ENCODE measurements around the gene CCDC88C.

Gene CCDC88C

GRCh38 chr14:91363776-91364523, 53.7 kb downstream of the CCDC88C start:
- DNase-seq, result no peak

DNA sequence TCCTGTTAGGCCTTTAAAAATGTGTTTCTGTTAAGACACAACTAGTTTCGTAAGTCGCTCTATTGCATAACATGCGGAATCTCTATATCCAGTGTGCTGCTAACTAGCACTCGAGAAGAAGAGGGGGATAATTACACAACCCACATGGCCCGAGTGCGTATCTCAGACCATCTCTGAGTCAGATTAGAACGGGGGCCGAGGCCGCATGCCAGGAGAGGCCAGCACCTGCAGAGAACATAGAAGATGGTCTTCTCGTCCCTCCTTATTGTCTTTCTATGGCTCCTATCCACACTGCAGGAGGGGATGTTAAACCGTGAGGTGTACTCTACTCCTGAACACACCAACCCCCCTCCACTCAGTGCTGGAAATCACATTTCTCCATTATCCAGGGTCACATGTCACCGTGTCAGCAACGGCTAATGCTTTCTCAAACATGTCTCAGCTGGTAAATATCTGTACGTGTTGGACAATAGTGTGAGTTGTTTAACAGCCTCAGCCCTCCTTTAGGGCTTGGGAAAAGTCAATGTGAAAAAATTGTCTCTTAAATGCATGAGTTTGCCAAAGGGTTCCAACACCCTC, 56.3 kb downstream of the CCDC88C start:
- no peak for DNase-seq

DNA sequence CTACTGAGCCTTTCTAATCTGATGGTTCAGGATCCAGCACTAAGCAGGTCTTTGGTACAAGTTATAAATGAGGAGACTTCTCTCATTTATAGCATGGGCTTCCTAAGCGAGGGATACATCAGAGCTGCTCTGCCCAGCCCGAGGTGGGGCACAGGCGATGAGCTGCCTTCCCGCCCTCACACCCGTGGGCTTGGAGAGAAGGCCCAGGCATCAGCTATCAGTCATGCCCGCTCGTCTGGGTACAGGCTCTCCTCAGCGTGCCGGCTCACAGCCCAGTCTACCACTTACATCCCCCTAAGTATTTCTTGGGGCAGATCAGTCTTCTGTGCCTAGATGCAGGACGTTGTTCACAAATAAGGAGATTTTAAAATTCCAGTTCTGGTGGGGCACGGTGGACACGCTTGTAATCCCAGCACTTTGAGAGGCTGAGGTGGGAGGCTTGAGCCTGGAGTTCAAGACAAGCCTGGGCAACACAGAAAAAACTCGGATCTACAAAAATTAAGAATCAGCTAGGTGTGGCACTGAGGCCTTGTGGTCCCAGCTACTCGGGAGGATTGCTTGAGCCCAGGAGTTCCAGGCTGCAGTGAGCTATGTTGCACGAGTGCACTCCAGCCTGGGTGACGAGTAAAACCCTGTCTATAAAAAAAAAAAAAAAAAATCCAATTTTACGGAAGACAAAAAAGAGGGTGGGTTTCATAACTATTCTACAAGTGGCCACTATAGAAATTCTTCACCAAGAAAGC, 57.0 kb downstream of the CCDC88C start:
- no peak for DNase-seq

- DNase-seq, result no peak
Observed at GRCh38 chr14:91358654-91359220, 58.9 kb downstream of the CCDC88C start.

- DNase-seq, result no peak
Observed at GRCh38 chr14:91358025-91358319, 59.6 kb downstream of the CCDC88C start.

- DNase-seq, result no peak
Observed at GRCh38 chr14:91357272-91358024, 60.2 kb downstream of the CCDC88C start.

DNA sequence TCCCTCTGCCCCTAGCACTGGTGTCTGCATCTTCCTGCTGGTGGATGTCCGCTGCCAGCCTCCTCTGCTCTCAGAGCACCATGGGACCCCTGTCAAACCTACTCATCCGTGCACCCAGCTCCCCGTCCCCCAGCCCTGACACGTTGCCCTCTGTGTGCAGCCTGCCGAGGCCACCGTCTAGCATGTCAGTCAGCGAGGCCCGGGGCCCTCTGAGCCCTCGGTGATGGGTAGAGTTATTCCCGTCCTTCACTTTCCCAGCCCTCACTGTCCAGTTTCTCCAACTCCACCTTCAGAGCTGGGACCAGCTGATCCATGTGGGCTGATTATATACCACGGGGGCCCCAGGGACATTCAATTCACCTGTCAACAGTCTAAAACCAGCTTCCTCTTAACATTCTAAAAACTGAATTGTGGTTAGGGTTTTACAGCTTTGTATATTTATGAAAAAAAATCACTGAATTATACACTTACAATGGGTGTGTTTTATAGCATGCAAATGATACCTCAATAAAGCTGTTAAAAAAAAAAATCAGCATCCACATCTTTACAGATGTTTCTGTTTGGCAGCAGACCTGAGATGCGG, 61.3 kb downstream of the CCDC88C start:
- DNase-seq, result no peak

DNA sequence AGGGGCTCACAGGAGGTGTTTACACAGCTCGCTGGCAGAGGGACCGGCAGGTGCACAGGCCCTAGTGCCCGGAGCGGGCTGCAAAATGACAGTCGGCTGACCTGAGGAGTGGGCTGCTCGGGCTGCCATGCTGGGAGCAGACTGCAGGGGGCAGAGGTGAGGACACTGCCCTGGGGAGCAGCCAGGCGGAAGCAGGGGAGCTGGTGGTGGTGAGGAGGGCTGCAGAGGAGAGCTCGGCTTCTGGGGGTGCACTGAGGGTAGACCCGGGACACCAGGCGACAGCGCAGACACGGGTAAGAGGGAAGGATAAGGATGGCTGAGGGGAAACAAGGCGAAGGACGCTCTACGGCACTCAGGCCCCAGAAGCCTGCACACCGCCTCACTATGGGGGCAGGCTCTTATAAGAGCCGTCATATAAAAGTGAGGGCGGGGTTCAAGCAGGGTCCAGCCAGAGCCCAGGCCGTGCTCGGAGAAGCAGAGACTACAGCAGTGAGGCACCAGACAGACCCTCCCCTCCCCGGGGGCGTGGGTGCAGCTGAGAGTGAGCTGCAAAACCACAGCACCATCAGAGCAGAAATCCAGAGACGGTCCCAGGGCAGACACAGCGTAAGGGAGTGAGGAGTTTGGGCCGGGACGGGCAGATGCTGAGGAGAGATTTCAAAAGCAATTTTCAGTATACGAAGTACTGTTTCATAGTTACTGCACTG, 62.5 kb downstream of the CCDC88C start:
- peak; percentile 61 for DNase-seq

GRCh38 chr14:91354221-91354916, 63.3 kb downstream of the CCDC88C start:
- DNase-seq, result no peak

GRCh38 chr14:91352728-91353692, 64.6 kb downstream of the CCDC88C start:
- no peak for DNase-seq

- no peak for DNase-seq
Observed at GRCh38 chr14:91352053-91352452, 65.6 kb downstream of the CCDC88C start.

DNA sequence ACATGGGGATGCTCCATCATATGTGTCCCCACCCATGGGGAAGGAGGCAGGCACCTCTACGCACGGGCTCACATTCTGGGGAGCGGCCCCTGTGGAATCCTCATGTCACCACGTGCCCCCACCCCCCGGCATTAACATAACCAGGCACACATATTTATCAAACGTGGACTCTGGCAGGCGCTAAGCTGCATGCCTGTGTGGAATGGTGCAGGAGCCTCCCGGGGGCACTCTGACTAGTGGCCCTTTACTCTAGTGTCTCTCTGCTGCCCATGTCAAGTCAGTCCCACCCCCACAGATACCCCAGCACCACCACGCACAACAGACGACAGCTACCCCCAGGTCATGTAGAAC, 66.1 kb downstream of the CCDC88C start:
- no peak for DNase-seq

GRCh38 chr14:91350813-91351511, 66.7 kb downstream of the CCDC88C start:
- peak; percentile 80 for DNase-seq

DNA sequence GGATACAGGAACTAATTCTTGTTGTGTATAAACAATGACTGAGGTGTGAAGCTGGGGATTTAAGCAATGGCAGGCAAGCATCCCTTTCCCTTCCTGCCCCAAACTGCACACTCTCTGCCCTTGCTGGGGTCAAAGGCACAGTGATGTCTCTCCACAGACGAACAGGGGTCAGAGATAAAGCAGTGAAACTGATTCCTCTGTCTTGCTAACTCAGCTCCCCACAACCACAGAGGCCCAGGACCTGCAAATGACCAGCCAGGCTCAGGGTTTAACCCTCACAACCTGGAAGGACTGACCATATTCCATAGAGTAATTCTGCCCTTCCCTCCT, 67.2 kb downstream of the CCDC88C start:
- DNase-seq, result no peak

DNA sequence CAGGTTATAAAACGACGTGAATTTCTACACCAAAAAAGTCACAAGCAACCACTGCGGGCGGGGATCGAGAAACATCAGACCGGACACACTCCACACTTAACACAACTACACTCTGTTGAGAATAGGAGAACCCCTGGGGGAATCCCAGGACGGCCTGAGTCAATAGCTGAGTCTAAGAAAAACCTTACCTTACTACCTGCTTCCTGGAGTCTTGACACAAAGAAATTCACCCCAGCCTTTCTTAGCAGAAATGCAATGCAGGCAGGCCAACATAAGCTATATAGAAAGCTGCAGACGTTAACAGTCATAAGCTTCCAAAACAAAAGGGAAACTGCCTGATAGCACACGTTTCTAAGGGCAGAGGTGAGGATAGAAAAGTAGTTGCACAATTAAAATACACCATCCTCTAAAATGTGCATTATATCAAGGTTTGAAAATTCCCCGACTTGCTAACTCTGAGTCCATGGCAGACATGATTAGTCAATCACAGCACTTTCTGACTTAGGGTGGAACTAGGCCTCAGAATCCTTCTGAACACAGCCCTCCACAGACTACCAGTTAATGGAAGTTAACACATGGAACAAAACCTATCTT, 68.0 kb downstream of the CCDC88C start:
- peak; percentile 78 for DNase-seq

DNA sequence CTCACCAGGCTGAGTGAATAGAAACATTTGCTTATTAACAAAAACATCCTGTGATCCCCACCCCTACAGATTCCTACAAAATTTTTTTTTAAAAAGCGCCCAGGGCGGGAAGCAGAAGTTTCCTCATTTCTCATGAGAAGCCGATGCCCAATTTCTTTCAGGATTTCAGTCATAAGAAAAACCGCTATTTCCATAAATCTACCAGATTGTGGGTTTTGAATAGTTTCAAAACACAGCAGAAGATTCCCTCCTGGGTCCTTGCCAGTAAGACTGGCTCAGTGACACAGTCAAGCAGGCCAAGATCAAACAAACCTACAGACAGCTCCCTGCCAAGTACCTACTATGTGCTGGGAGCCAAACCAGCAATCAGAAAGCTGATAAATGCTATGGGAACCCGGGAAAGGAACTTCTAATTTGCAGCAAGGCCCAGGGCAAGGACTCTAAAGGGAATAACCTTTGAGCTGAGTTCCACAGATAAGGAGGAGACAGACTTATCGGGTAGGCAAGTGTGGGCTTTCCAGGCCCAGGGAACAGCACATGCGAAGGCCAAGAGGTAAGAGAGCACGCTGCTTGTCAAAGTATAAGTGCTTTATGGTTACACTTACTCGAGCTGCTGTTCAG, 68.7 kb downstream of the CCDC88C start:
- DNase-seq, result no peak

DNA sequence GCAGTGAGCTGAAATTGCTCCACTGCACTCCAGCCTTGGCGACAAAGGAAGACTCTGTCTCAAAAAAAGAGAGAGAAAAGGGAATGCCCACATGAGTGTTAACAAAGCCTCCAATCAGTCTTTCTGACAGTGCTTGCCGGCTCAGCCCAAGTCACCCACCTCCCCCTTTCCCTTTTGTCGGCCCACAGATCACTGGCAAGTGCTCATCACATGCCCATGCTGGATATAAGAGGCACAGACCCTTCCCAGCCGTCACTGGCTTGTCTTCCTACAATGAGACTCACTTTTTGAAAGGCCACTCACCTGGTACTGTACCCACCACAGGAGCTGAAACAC, 70.8 kb downstream of the CCDC88C start:
- DNase-seq, result no peak

DNA sequence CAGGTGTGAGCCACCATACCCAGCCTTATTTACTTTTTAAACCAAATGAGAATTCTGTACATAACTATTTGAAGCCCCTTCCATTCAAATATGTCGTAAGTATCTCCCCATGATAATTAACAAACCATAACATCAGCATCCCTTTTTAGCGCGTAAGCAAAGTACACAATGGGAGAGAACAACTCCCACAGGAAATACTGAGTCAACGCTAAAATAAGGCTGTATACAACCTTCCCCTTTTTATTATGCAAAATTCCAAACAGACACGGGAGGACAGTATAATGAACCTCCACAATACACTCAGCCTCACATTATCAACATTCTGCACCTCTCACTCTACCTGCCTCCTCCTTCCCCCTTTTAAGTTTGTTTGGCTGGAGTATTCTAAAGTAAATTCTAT, 73.5 kb downstream of the CCDC88C start:
- no peak for DNase-seq

- no peak for DNase-seq
Observed at GRCh38 chr14:91343051-91343450, 74.6 kb downstream of the CCDC88C start.

All from activated CD4-positive, alpha-beta T cell treated with anti-CD3 and anti-CD28 coated beads for 48 hours (primary cell).